Left renal pelvis (tissue), 4 donors: ENCODE measurements around the gene TLE3. TPM values are rescaled to one million over a fixed set of nuclear protein-coding genes. Genes with fewer than 3 reads are reported as not detected.

Source experiments
- DNase-seq, 4 donors: peaks; one replicate each; pipeline ENCODE4 v3.0.0-alpha.2; 2013; ENCODE audit warnings: low read depth in 4 of 4, low spot score in 3 of 4
- polyA plus RNA-seq, 4 donors: library from polyadenylated mRNA; unstranded; fragments of 120-200 nt; gene quantifications; one replicate each; pipeline ENCODE4 v1.2.1, GENCODE V29; 2013; ENCODE audit not compliant: insufficient read length in 4 of 4

Gene TLE3
- polyA plus RNA-seq, 4 donors = 31.3 to 46.5 (median 44.7) TPM

GRCh38 chr15:70100474-70101341 is 3.0 kb upstream of the TLE3 start:
- DNase-seq = no peak

- DNase-seq = no peak
Measured at GRCh38 chr15:70099967-70100473, 2.3 kb upstream of the TLE3 start.

- DNase-seq = peak; percentile 96 to 100 (median 98)
Measured at GRCh38 chr15:70099167-70099966, 1.6 kb upstream of the TLE3 start.

- DNase-seq = peak in 1 of 4 donors; percentile 59
Measured at GRCh38 chr15:70098461-70099166, 897 bp upstream of the TLE3 start.

- no peak for DNase-seq
Measured at GRCh38 chr15:70098153-70098460, 390 bp upstream of the TLE3 start.

GRCh38 chr15:70097063-70097320 is 725 bp downstream of the TLE3 start:
- DNase-seq = no peak

- DNase-seq = no peak
Measured at GRCh38 chr15:70096215-70097062, 1.3 kb downstream of the TLE3 start.

GRCh38 chr15:70095408-70096214 is 2.1 kb downstream of the TLE3 start:
- no peak for DNase-seq

GRCh38 chr15:70094690-70095311 is 2.9 kb downstream of the TLE3 start:
- DNase-seq = no peak

GRCh38 chr15:70093481-70094319 is 4.0 kb downstream of the TLE3 start:
- DNase-seq = no peak

- no peak for DNase-seq
Measured at GRCh38 chr15:70093070-70093469, 4.6 kb downstream of the TLE3 start.

- DNase-seq = no peak
Measured at GRCh38 chr15:70092464-70093027, 5.2 kb downstream of the TLE3 start.

GRCh38 chr15:70091726-70092463 is 5.8 kb downstream of the TLE3 start:
- no peak for DNase-seq

- no peak for DNase-seq
Measured at GRCh38 chr15:70090436-70091296, 7.1 kb downstream of the TLE3 start.

- no peak for DNase-seq
Measured at GRCh38 chr15:70089692-70089971, 8.1 kb downstream of the TLE3 start.

- no peak for DNase-seq
Measured at GRCh38 chr15:70088887-70089691, 8.6 kb downstream of the TLE3 start.
